Heart right ventricle (tissue), 16 donors: ENCODE results near the gene FKBP8. TPM values are rescaled to one million over a fixed set of nuclear protein-coding genes. Genes with fewer than 3 reads are reported as not detected.
"Not testable (repeated sequence)": the region's sequence is repeated elsewhere in the genome, so short reads cannot be mapped to it uniquely, and the experiment has no call there.

Experiments used
- ATAC-seq, 8 donors: fragments of 200-7000 bp; cut with Tn5 transposase; one replicate each; pipeline ENCODE4 v1.9.1; 2020; ENCODE audit warnings: mild to moderate bottlenecking in 8 of 8, moderate library complexity in 8 of 8, moderate number of reproducible peaks in 1 of 8
- DNase-seq, 2 donors: peaks; one replicate each; pipeline ENCODE4 v3.0.0-alpha.2; 2020
- H3K27ac ChIP-seq, 10 donors: fragments of 200-600 bp; sonication (generic) in 2 of 10; one replicate each; pipeline versions ENCODE4 v1.5.0 to v1.8.0; 2020 to 2022; ENCODE audit warnings: mild to moderate bottlenecking in 3 of 10
- H3K27me3 ChIP-seq, 7 donors: fragments of 200-600 bp; one replicate each; pipeline ENCODE4 v1.8.0; 2021 to 2022; ENCODE audit warnings: mild to moderate bottlenecking in 2 of 7
- H3K36me3 ChIP-seq, 9 donors: fragments of 200-600 bp; sonication (generic) in 1 of 9; one replicate each; pipeline versions ENCODE4 v1.5.0 to v1.8.0; 2020 to 2022; ENCODE audit warnings: mild to moderate bottlenecking in 2 of 9
- H3K4me1 ChIP-seq, 9 donors: fragments of 200-600 bp; sonication (generic) in 1 of 9; one replicate each; pipeline versions ENCODE4 v1.5.0 to v1.8.0; 2020 to 2022; ENCODE audit warnings: mild to moderate bottlenecking in 4 of 9
- H3K4me3 ChIP-seq, 10 donors: fragments of 200-600 bp; sonication (generic) in 2 of 10; one replicate each; pipeline versions ENCODE4 v1.5.0 to v1.8.0; 2020 to 2022; ENCODE audit warnings: mild to moderate bottlenecking in 7 of 10, moderate library complexity in 2 of 10
- H3K9me3 ChIP-seq, 11 donors: fragments of 200-600 bp in 10 of 11; sonication (generic) in 2 of 11; one replicate each; pipeline versions ENCODE4 v1.5.0 to v1.8.0; 2013 to 2022; ENCODE audit warnings: mild to moderate bottlenecking in 2 of 11, control low read depth in 1 of 11, moderate library complexity in 1 of 11
- WGBS, 2 donors: extraction: QIAGEN DNeasy Blood & Tissue Kit; methylation state at CpG; one replicate each; pipeline ENCODE4 v1.1.7; 2013; ENCODE audit warnings: inconsistent platforms in 1 of 2; 5-methylcytosine and 5-hydroxymethylcytosine counted together
- intact Hi-C, 10 donors: fragments of 100-400 bp; cut with DNase I; formaldehyde crosslinking; loops; one replicate each; pipeline versions ENCODE4 v1.11.1 to v1.14.2; 2022
- long read RNA-seq, 3 donors: library from polyadenylated mRNA; unstranded; transcript quantifications; one replicate each; pipeline ENCODE4 v2.0.0, GENCODE V29; 2020 to 2021
- polyA plus RNA-seq, 2 donors: library from polyadenylated mRNA; stranded (reverse); fragments of 200-250 nt; gene quantifications; one replicate each; pipeline ENCODE4 v1.2.3, GENCODE V29; 2013
- total RNA-seq, 10 donors: library from RNA; stranded (reverse); fragmentation: NEBNext Ultra II Directional in 3 of 10; extraction: Animal tissue kit (Norgen Biotek cat#: 25700) in 3 of 10; gene quantifications; one replicate each; pipeline versions ENCODE4 v1.2.1 to v1.2.4, GENCODE V29; 2021 to 2023
- TF ChIP-seq, protein P1 (sequence below), 9 donors: fragments of 200-600 bp; sonication (generic) in 2 of 9; IDR thresholded peaks; one replicate each; pipeline versions ENCODE4 v1.5.0 to v1.8.0; 2021 to 2022; ENCODE audit warnings: antibody characterized with exemption in 9 of 9, mild to moderate bottlenecking in 5 of 9, moderate library complexity in 1 of 9
- donor health status: Arrhythmogenic right ventricular cardiomyopathy.
- donor health status: ischemic (EF 13 %, LVEDD 7.1; RV severe dilation, severe dysfunction).
- donor health status: healthy with polysubstance abuse.
- donor health status: DM: no; HTN: yes; CAD: no.
- donor health status: DM: no; HTN: no; CAD: no.
- donor health status: ischemic (EF 25% LVEDD 6.9; RV normal size, moderate dysfunction).
- donor health status: ischemic (EF 25% LVEDD 5.7; RV mildly dilated, moderate dysfunction).
- donor health status: healthy.
- donor health status: DM: yes; HTN: yes; CAD: no.
- donor health status: Ischemic cardiomyopathy.
- donor health status: ischemic (EF 35%, LVEDD 5.7; RV mildly dilated, moderate dysfunction).
- donor health status: nonischemic (EF 11% LVEDD 7.7; RV severe dilation, severe dysfunction).
- donor health status: DM: yes; HTN: yes; CAD: no.
- donor health status: PGD.
- donor health status: ischemic (EF 29% LVEDD 5.4; RV normal size, mild dysfunction).
- donor health status: nonischemic (EF 23%, LVEDD 6.1; RV moderate dilation, normal function).

The FKBP8 gene
- total RNA-seq (100 to 1,000 TPM; 132 to 196 (median 151) TPM), polyA plus RNA-seq (100 to 1,000 TPM; 153 to 308 TPM)
- long read RNA-seq, donor 1, transcript FKBP8-213 (9 exons, 1,849 nt), result major isoform, 137 of 313 reads
- long read RNA-seq, donor 1, transcript FKBP8-201 (9 exons, 1,710 nt), result minor isoform, 113 of 313 reads
- long read RNA-seq, donor 1, partial matches to known transcripts, result 37 of 313 reads
- long read RNA-seq, donor 1, other reads (novel, unspliced or antisense), result 21 of 313 reads
- long read RNA-seq, donor 2, transcript FKBP8-201 (9 exons, 1,710 nt), result major isoform, 121 of 305 reads
- long read RNA-seq, donor 2, transcript FKBP8-213 (9 exons, 1,849 nt), result minor isoform, 109 of 305 reads
- long read RNA-seq, donor 2, partial matches to known transcripts, result 41 of 305 reads
- long read RNA-seq, donor 2, other reads (novel, unspliced or antisense), result 28 of 305 reads
- long read RNA-seq, donor 3, transcript FKBP8-213 (9 exons, 1,849 nt), result minor isoform, 15 of 52 reads
- long read RNA-seq, donor 3, transcript FKBP8-201 (9 exons, 1,710 nt), result major isoform, 18 of 52 reads
- long read RNA-seq, donor 3, partial matches to known transcripts, result 15 of 52 reads
- long read RNA-seq, donor 3, other reads (novel, unspliced or antisense), result 3 of 52 reads

DNA sequence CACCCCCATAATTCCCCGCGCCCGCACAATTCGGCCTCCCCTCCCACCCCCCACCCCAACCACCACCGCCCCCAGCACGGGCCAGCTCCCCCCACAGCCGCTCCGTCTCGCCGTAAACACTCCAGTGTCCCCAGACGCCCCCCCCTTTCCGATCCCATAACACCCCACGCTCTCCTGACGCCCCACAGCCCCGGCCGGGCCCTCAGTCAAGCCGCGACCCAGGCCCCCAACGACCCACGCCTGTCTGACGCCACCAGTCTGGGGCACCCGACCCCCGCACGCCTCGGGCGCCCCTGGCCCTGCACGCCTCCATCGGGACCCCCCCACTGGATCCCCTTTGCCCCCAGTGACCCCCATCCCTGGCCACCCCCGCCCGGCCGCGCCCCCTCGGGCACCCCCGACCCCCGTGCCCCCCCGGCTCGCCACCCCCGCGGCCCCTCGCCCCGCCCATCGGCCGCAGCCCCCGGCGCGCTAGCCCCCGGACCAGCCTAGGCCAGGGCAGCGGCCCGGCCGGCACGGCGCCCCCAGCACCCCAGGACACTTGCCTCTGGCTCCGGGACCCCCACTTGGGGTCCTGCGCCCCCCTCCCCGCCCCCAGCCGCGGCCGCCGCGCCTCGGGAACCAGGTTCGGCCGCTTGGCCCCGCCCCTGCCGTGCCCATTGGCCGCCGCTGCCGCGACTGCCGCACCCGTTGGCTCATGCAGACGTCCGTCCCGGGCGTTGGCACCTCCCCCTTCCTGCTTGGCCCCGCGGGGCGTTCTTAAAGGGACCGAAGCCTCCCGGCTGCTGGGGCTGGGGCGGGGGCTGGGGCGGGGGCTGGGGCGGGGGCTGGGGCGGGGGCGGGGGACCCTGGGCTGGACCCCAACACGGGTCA is at the start of gene FKBP8:
TSS of gene FKBP8 (minus strand) at position 633 of the 873 bp plus-strand sequence. CDS start 1,603 bp downstream, outside the sequence.
- H3K36me3 ChIP-seq, result peaks cover 0 to 35% (median 19%) of the 10 kb centered on the region in 9 donors
- no peaks in the 10 kb centered on the region for H3K27me3 ChIP-seq
- peak within 1 kb of the TSS; percentile 78 to 94 (median 90) for H3K27ac ChIP-seq
- ATAC-seq (peak; percentile 96 to 99 (median 98)), DNase-seq (peak; percentile 94 to 96)
- H3K4me1 ChIP-seq, result peaks cover 8 to 20% (median 16%) of the 10 kb centered on the region in 9 donors
- WGBS, 2 donors, result 0 to 1% methylated on average over 52 to 81 of the region's 86 CpGs
- no peaks in the 10 kb centered on the region for H3K9me3 ChIP-seq
- peak within 1 kb of the TSS; percentile 26 to 85 (median 60) for H3K4me3 ChIP-seq
- intact Hi-C loops, result loop anchor here in 2 of 10 donors (1.0 to 2.0 kb wide), 2 partner anchors 14 to 20 kb away; partner anchors contain the start of genes ELL (in 1 of the 2) and KXD1 (in 1 of the 2)
- TF ChIP-seq, protein P1, sequence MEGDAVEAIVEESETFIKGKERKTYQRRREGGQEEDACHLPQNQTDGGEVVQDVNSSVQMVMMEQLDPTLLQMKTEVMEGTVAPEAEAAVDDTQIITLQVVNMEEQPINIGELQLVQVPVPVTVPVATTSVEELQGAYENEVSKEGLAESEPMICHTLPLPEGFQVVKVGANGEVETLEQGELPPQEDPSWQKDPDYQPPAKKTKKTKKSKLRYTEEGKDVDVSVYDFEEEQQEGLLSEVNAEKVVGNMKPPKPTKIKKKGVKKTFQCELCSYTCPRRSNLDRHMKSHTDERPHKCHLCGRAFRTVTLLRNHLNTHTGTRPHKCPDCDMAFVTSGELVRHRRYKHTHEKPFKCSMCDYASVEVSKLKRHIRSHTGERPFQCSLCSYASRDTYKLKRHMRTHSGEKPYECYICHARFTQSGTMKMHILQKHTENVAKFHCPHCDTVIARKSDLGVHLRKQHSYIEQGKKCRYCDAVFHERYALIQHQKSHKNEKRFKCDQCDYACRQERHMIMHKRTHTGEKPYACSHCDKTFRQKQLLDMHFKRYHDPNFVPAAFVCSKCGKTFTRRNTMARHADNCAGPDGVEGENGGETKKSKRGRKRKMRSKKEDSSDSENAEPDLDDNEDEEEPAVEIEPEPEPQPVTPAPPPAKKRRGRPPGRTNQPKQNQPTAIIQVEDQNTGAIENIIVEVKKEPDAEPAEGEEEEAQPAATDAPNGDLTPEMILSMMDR (IDR thresholded peaks at IDR 0.05), result no peak

DNA sequence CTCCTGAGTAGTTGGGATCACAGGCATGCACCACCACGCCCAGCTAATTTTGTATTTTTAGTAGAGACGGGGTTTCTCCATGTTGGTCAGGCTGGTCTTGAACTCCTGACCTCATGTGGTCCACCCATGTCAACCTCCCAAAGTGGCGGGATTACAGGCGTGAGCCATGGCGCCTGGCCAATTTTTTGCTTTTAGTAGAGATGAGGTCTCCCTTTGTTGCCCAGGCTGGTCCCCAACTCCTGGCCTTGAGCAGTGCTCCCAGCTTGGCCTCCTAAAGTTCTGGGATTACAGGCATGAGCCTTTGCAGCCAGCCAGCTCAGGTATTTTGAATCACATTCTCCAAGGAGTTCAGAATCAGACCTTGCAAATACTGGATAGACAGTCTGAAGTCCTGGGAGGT is 49.4 kb upstream of the FKBP8 start:
- not testable (repeated sequence) for ATAC-seq, H3K9me3 ChIP-seq, DNase-seq, H3K4me3 ChIP-seq, H3K27ac ChIP-seq
- Histone ChIP-seq H3K4me1 (peaks cover 10 to 51% (median 36%) of the 10 kb centered on the region in 9 donors), H3K27me3 (peaks cover 0 to 26% (median 19%) of the 10 kb centered on the region in 7 donors), H3K36me3 (peaks cover 0 to 23% (median 5%) of the 10 kb centered on the region in 9 donors)
- intact Hi-C loops, result loop anchor here in 9 of 10 donors (2.0 to 10.0 kb wide), 8 partner anchors 42 to 275 kb away; partner anchors contain the start of gene CRTC1 (in 1 of the 9)
- WGBS, 2 donors, result 85 to 92% methylated on average over 5 of the region's 5 CpGs

DNA sequence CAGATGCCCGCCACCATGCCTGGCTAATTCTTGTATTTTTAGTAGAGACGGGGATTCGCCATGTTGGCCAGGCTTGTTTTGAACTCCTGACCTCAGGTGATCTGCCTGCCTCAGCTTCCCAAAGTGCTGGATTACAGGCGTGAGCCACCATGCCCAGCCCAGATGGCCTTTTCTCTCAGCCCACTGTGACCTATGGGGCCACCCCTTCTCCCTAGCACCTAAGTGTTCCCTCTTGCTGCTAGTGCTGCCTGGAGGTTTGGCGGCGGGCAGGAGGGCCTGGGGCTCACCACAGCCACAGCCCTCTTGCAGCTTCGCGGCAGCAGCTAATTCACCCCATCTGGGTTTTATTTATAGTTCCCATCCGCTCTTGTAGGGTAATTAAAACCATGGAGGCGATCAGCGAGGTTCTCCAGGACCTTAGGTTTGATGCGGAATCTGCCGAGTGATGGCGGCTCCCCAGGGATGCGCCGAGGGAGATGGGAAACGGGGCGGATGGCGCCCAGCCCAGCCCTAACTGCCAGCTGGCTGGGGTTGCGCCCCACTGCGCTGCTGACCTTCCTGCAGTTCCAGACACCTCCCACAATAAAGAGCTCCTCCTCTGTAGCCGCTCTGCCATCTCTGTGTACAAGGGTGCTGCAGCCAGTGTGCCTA is 48.5 kb upstream of the FKBP8 start:
- intact Hi-C loops, result loop anchor here in 9 of 10 donors (2.0 to 10.0 kb wide), 8 partner anchors 43 to 275 kb away; partner anchors contain the start of gene CRTC1 (in 1 of the 9)
- WGBS, 2 donors, result 95 to 96% methylated on average over 22 of the region's 22 CpGs
- TF ChIP-seq, protein P1 (IDR thresholded peaks at IDR 0.05), result no peak
- H3K27ac ChIP-seq, result no peak overlapping the region
- H3K36me3 ChIP-seq, result peaks cover 0 to 23% (median 5%) of the 10 kb centered on the region in 9 donors
- peaks cover 0 to 19% (median 14%) of the 10 kb centered on the region in 7 donors for H3K27me3 ChIP-seq
- no peak overlapping the region for H3K4me3 ChIP-seq
- no peaks in the 10 kb centered on the region for H3K9me3 ChIP-seq
- DNase-seq, result no peak
- peaks cover 10 to 51% (median 36%) of the 10 kb centered on the region in 9 donors for H3K4me1 ChIP-seq
- ATAC-seq, result no peak
